HG02884 (cell line): ENCODE data around the gene ZNF468.
"Not testable (repeated sequence)": the region's sequence is repeated elsewhere in the genome, so short reads cannot be mapped to it uniquely, and the experiment has no call there.

Experiments used
- ATAC-seq: cut with Tn5 transposase; IDR thresholded peaks from one replicate; pipeline ENCODE4 v1.9.1; 2021; ENCODE audit warnings: mild to moderate bottlenecking, moderate library complexity; ENCODE audit not compliant: unreplicated experiment

The ZNF468 gene

DNA sequence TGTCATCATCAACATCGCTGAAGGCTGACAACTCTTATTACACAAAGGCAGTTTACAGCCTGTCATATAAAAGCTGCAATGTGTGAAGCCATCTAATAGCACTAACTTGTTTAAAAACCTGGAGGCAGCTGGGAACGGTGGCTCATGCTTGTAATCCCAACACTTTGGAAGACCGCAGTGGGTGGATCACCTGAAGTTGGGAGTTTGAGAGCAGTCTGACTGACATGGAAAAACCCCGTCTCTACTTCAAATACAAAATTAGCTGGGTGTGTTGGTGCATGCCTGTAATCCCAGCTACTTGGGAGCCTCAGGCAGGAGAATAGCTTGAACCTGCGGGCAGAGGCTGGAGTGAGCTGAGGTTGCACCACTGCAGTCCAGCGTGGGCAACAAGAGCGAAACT is 27.6 kb downstream of the ZNF468 start:
- ATAC-seq: not testable (repeated sequence)

GRCh38 chr19:52825765-52826164 is 31.7 kb downstream of the ZNF468 start:
- no peak for ATAC-seq

- no peak for ATAC-seq
Measured at GRCh38 chr19:52823676-52824075, 33.7 kb downstream of the ZNF468 start.

- peak; percentile 81 for ATAC-seq
Measured at GRCh38 chr19:52821204-52821960, 36.0 kb downstream of the ZNF468 start, which contains the start of gene ZNF28. ZNF28 (minus strand) TSS chr19:52821633; CDS start chr19:52817958, 3,675 bp downstream.

DNA sequence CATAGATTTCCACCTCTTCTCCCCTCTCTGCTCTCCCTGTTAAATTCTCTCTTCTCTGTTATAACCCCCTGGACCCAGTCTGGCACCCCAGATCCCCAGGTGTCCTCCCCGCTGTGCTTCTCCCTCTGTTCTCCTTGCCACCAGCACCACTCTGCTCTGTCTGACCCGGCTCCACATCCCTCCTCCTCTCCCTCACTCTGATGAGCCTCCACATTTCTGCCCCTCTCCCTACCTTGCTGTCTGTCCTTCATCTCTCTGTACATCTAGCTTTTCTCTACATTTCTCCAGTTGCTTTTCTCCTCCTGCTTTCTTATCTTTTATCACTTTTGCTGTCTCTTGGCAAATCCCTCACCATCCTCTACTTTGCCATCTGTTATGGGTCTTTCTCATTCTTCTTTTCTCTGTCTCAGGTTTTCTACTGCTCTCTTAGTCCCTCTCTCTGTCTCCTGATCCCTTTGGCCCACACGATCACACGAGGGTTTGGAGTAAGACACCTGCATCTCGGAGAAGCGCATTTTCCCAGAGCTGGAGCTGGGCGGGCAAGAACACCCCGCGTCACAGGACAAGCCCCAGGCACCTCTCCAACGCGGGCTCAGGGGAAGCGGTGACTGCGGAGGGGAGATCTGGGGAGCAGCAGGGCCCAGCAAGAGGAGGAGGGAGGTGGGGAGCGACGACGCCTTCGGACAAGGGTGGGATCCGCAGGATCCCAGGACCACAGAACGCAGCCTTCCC is 36.8 kb downstream of the ZNF468 start:
- not testable (repeated sequence) for ATAC-seq

DNA sequence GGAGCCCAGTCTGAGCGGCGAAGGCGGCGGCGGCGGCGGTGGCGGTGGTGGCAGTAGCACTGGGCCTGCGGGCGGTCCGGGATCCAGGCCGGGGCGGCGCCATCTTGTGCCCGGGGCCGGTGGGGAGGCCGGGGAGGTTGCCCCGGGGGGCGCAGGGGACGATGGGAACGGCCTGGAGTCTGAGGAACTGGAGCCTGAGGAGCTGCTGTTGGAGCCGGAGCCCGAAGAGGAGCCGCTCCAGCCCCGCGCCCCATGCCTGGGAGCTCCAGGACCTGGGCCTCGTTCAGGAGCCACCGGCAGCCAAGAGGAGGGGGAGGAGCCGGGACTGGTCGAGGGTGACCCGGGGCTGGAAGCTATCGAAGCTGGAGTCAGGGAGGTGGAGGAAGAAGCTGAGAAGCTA is 47.6 kb downstream of the ZNF468 start:
- no peak for ATAC-seq

DNA sequence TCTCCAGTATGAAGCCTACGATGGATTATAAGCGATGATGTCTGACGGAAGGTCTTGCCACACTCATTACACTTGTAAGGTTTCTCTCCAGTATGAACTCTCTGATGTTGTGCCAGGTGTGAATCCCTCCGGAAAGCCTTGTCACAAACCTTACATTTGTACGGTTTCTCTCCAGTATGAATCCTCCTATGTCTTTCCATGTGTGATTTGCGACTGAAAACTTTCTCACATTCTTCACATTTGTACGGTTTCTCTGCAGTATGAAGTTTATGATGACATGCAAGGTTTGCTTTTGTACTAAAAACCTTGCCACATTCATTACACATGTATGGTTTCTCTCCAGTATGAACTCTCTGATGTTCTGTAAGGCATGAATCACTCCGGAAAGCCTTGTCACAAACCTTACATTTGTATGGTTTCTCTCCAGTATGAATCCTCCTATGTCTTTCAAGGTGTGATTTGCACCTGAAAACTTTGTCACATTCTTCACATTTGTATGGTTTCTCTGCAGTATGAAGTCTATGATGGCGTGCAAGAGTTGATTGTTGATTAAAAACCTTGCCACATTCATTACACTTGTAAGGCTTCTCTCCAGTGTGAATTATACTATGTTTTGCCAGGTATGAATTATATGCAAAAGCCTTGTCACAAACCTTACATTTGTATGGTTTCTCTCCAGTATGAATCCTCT is 57.3 kb downstream of the ZNF468 start:
- not testable (repeated sequence) for ATAC-seq

GRCh38 chr19:52789440-52789839 is 68.0 kb downstream of the ZNF468 start:
- no peak for ATAC-seq
